Measurements from ENCODE around the gene GSTA1.
"Not testable (repeated sequence)": the region's sequence is repeated elsewhere in the genome, so short reads cannot be mapped to it uniquely, and the experiment has no call there.

The GSTA1 gene
- total RNA-seq = 0 to 0.06 (median 0) reads per million in 9 experiments

- not testable (repeated sequence) for H3K4me3 Mint-ChIP-seq; H3K9me3 Mint-ChIP-seq; H3K36me3 Mint-ChIP-seq (ENCODE audit: insufficient read depth); H3K27ac Mint-ChIP-seq; H3K4me1 Mint-ChIP-seq (ENCODE audit: low read depth in 2 of 2); ATAC-seq (replicated peaks); DNase-seq
- peaks cover 65 to 78% of the 10 kb centered on the region in 2 donors for H3K27me3 Mint-ChIP-seq
Measured at GRCh38 chr6:52803668-52804255, at the start of gene GSTA1. TSS of gene GSTA1 (minus strand) at chr6:52803816. CDS start at chr6:52799267, 4,549 bp downstream.

- Mint-ChIP-seq H3K9me3 (no peaks in the 10 kb centered on the region), H3K36me3 (ENCODE audit: insufficient read depth) (peaks cover 2% of the 10 kb centered on the region), H3K27ac (peak overlapping the region in 1 of 2 donors; percentile 3), H3K27me3 (peaks cover 63 to 73% of the 10 kb centered on the region in 2 donors), H3K4me3 (no peak overlapping the region), H3K4me1 (ENCODE audit: low read depth in 2 of 2) (no peaks in the 10 kb centered on the region)
- no peak for ATAC-seq (replicated peaks)
- DNase-seq = no peak
Measured at GRCh38 chr6:52849137-52849536, 45.5 kb upstream of the GSTA1 start.

- H3K27me3 Mint-ChIP-seq = peaks cover 32 to 42% of the 10 kb centered on the region in 2 donors
- H3K4me1 Mint-ChIP-seq (ENCODE audit: low read depth in 2 of 2) = no peaks in the 10 kb centered on the region
- no peak overlapping the region for H3K4me3 Mint-ChIP-seq
- no peak overlapping the region for H3K27ac Mint-ChIP-seq
- DNase-seq (no peak), ATAC-seq (replicated peaks) (no peak)
- no peaks in the 10 kb centered on the region for H3K9me3 Mint-ChIP-seq
- peaks cover 6% of the 10 kb centered on the region for H3K36me3 Mint-ChIP-seq (ENCODE audit: insufficient read depth)
Measured at GRCh38 chr6:52846002-52846401, 42.4 kb upstream of the GSTA1 start.

DNA sequence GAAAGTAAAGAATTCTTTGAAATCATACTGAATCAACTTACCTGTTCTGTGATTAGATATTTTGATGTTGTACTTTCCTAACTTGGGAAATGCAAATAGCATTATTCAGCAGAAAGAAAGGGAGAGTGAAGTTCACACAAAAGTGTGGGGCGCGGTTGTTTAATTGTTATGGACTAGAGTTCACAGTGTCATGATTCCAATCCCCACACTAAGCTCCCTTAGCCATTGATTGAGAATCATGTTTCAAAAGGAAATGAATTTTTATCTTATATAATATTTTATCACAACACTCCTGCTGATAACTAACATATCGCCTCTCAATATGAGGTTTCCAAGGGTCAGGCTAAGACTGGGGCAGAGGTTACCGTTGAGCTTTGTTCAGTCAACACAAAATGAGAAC lies 40.0 kb upstream of the GSTA1 start:
- H3K36me3 Mint-ChIP-seq (ENCODE audit: insufficient read depth) = peaks cover 6% of the 10 kb centered on the region
- ATAC-seq (replicated peaks) (no peak), DNase-seq (no peak)
- H3K27me3 Mint-ChIP-seq = peaks cover 20 to 33% of the 10 kb centered on the region in 2 donors
- H3K4me3 Mint-ChIP-seq = no peak overlapping the region
- no peaks in the 10 kb centered on the region for H3K9me3 Mint-ChIP-seq
- no peaks in the 10 kb centered on the region for H3K4me1 Mint-ChIP-seq (ENCODE audit: low read depth in 2 of 2)
- no peak overlapping the region for H3K27ac Mint-ChIP-seq

DNA sequence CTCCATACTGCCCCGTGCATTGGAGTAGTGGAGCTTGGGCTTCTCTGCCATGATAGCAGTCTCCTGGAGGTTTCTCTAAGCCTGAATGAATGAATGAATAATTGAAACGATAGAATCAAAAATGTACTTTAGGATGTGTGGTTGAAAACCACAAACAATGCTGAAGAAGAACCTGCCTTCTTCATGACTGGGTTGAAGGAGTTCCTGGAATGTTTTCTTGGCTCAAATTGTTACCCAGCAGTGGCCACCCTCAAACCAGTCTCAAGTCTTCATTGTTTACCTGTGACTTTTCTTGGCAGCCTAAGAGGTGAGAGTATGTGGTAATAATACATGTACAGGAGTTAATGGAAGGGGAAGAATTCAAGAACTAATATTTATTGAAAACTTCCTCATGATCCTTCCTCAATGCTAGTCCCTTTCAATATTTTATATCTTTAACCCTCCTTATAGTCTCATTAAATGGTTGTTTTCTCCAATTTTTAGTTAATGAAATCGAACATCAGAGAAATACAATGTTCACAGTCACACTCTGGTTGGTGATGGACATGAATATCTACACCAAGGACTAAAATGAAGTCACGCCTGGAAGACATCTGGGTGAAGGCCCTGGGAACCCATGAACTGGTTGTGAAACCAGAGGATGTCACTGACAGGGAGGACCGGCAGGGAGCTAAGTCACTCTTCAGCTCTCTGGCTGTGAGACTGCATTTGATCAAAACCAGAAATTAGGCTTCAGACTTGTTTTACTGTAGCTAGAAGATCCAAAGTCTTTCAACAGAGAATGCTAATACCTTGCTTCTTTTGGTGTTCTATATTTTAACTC lies 37.4 kb upstream of the GSTA1 start, which contains the start of gene GSTA5:
TSS of gene GSTA5 (minus strand) at position 51 of the 823 bp plus-strand sequence.
- Mint-ChIP-seq H3K4me1 (ENCODE audit: low read depth in 2 of 2) (no peaks in the 10 kb centered on the region), H3K27ac (no peak within 1 kb of the TSS), H3K4me3 (no peak within 1 kb of the TSS), H3K9me3 (no peaks in the 10 kb centered on the region), H3K36me3 (ENCODE audit: insufficient read depth) (peaks cover 3% of the 10 kb centered on the region), H3K27me3 (peaks cover 23 to 42% of the 10 kb centered on the region in 2 donors)
- DNase-seq (no peak), ATAC-seq (replicated peaks) (no peak)

GRCh38 chr6:52839124-52840055 lies 35.8 kb upstream of the GSTA1 start:
- Mint-ChIP-seq H3K4me3 (no peak overlapping the region), H3K4me1 (ENCODE audit: low read depth in 2 of 2) (no peaks in the 10 kb centered on the region), H3K27me3 (peaks cover 29 to 44% of the 10 kb centered on the region in 2 donors), H3K9me3 (no peaks in the 10 kb centered on the region), H3K27ac (no peak overlapping the region), H3K36me3 (ENCODE audit: insufficient read depth) (peaks cover 3% of the 10 kb centered on the region)
- ATAC-seq (replicated peaks) (peak; percentile 73), DNase-seq (peak; percentile 28 to 35 (median 33))

GRCh38 chr6:52834481-52834880 lies 30.9 kb upstream of the GSTA1 start:
- Mint-ChIP-seq H3K36me3 (ENCODE audit: insufficient read depth) (peaks cover 2% of the 10 kb centered on the region), H3K27ac (no peak overlapping the region), H3K27me3 (peaks cover 34 to 82% of the 10 kb centered on the region in 2 donors), H3K4me1 (ENCODE audit: low read depth in 2 of 2) (no peaks in the 10 kb centered on the region), H3K9me3 (no peaks in the 10 kb centered on the region), H3K4me3 (no peak overlapping the region)
- no peak for DNase-seq
- no peak for ATAC-seq (replicated peaks)

- ATAC-seq (replicated peaks); H3K4me3 Mint-ChIP-seq; H3K27ac Mint-ChIP-seq; H3K4me1 Mint-ChIP-seq (ENCODE audit: low read depth in 2 of 2); H3K9me3 Mint-ChIP-seq; DNase-seq; H3K36me3 Mint-ChIP-seq (ENCODE audit: insufficient read depth): not testable (repeated sequence)
- peaks cover 21 to 80% of the 10 kb centered on the region in 2 donors for H3K27me3 Mint-ChIP-seq
Measured at GRCh38 chr6:52830869-52831268, 27.3 kb upstream of the GSTA1 start.

DNA sequence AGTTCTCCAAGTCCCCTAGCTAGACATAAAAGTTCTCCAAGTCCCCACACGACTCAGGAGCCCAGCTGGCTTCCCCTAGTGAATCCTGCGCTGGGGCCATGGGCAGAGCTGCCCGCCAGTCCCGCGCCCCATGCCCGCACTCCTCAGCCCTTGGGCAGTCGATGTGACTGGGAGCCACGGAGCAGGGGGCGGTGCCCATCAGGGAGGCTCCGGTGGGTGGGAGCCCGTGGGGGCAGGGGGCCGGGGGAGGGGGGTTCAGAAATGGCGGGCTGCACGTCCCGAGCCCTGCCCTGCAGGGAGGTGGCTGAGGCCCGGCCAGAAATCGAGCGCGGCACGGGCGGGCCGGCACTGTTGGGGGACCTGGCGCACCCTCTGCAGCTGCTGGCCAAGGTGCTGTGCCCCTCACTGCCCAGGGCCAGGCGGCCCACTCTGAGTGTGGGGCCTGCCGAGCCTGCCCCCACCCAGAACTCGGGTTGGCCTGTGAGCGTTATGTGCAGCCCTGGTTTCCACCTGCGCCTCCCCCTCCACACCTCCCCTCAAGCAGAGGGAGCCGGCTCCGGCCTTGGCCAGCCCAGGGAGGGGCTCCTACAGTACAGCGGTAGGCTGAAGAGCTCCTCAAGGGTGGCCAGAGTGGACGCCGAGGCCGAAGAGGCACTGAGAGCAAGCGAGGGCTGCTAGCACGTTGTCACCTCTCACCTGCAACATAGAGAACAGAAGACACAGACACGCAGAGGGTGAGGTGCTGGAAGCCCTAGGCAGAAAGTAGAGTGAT lies 25.6 kb upstream of the GSTA1 start:
- Mint-ChIP-seq H3K27me3 (peaks cover 15 to 80% of the 10 kb centered on the region in 2 donors), H3K4me3 (no peak overlapping the region), H3K27ac (no peak overlapping the region), H3K4me1 (ENCODE audit: low read depth in 2 of 2) (no peaks in the 10 kb centered on the region), H3K36me3 (ENCODE audit: insufficient read depth) (peaks cover 2% of the 10 kb centered on the region), H3K9me3 (no peaks in the 10 kb centered on the region)
- ATAC-seq (replicated peaks) (no peak), DNase-seq (no peak)

DNA sequence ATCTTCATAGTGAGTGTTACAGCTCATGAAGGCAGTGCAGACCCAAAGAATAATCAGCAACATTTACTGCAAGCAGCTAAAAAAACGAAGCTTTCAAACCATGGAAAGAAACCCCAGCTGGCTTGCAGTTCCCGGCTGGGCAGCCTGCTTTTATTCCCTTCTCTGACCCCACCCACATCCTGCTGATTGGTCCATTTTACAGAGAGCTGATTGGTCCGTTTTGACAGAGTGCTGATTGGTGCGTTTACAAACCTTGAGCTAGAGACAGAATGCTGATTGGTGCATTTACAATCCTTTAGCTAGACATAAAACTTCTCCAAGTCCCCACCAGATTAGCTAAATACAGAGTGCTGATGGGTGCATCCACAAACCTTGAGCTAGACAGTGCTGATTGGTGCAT lies 25.0 kb upstream of the GSTA1 start:
- not testable (repeated sequence) for ATAC-seq (replicated peaks); DNase-seq; H3K27ac Mint-ChIP-seq

DNA sequence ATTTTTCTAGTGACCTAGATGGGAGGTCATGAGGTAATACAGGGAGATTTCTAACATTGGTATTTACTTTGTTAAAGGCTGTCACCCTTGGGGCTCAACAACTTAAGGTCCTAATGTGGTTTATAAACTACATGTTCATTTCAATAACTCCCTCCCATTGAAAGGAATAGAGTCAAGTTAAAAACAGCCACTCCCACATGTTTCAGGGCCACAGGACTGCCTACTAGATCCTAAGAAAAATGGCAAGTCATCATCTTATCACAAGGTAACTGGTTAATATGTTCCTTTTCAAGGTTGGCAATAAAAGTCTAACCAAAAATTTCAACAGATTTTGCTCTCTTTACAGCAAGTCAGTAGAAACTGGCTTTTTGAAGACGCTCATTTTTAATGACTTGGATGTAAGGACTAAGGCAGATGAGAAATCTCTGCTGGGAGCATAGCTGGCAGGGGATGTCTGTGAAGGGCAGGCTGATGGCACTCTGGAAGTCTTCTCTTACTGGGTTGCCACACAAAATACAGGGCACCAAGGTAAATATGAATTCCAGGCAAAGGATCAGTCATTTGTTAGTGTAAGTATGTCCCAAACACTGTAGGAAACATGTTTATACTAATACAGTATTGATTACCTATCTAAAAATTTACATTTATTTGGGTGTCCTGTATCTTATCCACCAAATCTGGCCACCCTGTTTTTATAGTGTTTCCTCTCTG lies 23.6 kb upstream of the GSTA1 start:
- not testable (repeated sequence) for H3K27ac Mint-ChIP-seq; DNase-seq; H3K9me3 Mint-ChIP-seq; H3K36me3 Mint-ChIP-seq (ENCODE audit: insufficient read depth); ATAC-seq (replicated peaks); H3K4me3 Mint-ChIP-seq; H3K4me1 Mint-ChIP-seq (ENCODE audit: low read depth in 2 of 2)
- H3K27me3 Mint-ChIP-seq = peaks cover 13 to 64% of the 10 kb centered on the region in 2 donors

More for the DNA sequence above, 25.0 kb upstream of the GSTA1 start:
- H3K36me3 Mint-ChIP-seq (ENCODE audit: insufficient read depth); H3K4me3 Mint-ChIP-seq; H3K9me3 Mint-ChIP-seq; H3K4me1 Mint-ChIP-seq (ENCODE audit: low read depth in 2 of 2): not testable (repeated sequence)
- H3K27me3 Mint-ChIP-seq = peaks cover 15 to 77% of the 10 kb centered on the region in 2 donors

DNA sequence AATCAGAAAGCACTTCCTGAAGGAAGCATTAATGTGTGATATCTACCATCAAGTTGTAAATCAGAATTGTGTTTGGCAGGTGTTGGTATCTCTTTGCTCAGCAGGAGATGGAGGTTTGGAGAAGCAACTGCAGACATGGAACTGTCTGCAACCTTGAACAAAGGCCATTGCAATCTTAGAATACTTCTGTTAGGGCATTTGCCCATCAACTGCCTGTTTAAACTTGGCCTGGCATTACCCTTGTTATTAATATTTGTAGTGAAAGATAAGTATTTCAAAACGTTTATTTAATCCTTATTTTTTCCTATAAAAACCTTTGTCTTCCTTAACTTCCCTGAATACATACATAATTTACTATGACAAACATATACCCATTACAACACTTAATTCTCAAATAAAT lies 22.9 kb upstream of the GSTA1 start:
- no peak for ATAC-seq (replicated peaks)
- H3K4me1 Mint-ChIP-seq (ENCODE audit: low read depth in 2 of 2) = no peaks in the 10 kb centered on the region
- peaks cover 11 to 59% of the 10 kb centered on the region in 2 donors for H3K27me3 Mint-ChIP-seq
- H3K36me3 Mint-ChIP-seq (ENCODE audit: insufficient read depth) = no peaks in the 10 kb centered on the region
- no peak for DNase-seq
- no peaks in the 10 kb centered on the region for H3K9me3 Mint-ChIP-seq
- H3K27ac Mint-ChIP-seq = no peak overlapping the region
- H3K4me3 Mint-ChIP-seq = no peak overlapping the region
